Right renal pelvis (tissue), 4 donors: ENCODE measurements around the gene ANTXR1. TPM values are rescaled to one million over a fixed set of nuclear protein-coding genes. Genes with fewer than 3 reads are reported as not detected.
"Not testable (repeated sequence)": the region's sequence is repeated elsewhere in the genome, so short reads cannot be mapped to it uniquely, and the experiment has no call there.

Source experiments
- DNase-seq, 4 donors: peaks; one replicate each; pipeline ENCODE4 v3.0.0-alpha.2; 2013; ENCODE audit warnings: low read depth in 4 of 4, low spot score in 3 of 4, missing footprints in 1 of 4
- polyA plus RNA-seq, 4 donors: library from polyadenylated mRNA; unstranded; fragments of 120-200 nt; gene quantifications; one replicate each; pipeline ENCODE4 v1.2.1, GENCODE V29; 2013; ENCODE audit not compliant: insufficient read length in 4 of 4

ANTXR1 gene
- polyA plus RNA-seq, 4 donors: 81.3 to 100 (median 95.3) TPM

DNA sequence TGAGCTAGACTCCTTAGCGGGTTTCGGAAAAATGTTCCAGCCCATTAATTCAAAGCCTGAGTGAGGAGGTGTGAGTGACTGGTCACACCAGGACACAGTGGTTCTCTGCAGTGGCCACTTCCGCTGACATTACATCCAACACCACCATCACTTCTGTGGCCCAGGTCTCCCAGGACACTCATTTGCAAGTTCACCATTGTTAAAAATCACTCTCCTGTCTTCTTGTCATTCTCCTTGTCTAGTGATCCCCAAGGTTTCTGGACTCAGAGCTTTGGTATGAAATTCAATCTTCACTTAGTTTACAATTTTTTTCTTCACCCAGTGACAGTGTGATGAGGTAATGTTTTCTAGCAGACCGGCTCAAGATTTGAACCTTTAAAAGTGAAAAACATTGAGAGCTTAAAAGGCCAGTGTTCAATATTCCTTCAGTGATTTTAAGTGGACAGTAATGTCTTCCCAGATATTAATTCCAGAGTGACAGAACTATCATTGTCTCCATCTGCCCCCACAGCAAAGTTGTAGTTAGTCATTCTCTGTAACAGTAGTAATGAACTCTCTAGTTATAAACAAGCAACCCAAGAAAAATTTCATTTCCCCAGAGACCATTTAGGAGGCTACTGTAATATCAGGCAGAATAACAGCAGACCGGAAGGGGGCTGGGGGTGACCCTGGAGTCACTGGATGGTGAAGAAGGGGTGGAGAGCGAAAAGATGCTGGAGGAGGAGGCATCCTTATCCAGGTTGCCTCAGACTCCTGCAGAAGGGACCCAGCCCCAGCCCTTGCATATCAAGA is 209.2 kb downstream of the ANTXR1 start:
- DNase-seq: no peak

DNA sequence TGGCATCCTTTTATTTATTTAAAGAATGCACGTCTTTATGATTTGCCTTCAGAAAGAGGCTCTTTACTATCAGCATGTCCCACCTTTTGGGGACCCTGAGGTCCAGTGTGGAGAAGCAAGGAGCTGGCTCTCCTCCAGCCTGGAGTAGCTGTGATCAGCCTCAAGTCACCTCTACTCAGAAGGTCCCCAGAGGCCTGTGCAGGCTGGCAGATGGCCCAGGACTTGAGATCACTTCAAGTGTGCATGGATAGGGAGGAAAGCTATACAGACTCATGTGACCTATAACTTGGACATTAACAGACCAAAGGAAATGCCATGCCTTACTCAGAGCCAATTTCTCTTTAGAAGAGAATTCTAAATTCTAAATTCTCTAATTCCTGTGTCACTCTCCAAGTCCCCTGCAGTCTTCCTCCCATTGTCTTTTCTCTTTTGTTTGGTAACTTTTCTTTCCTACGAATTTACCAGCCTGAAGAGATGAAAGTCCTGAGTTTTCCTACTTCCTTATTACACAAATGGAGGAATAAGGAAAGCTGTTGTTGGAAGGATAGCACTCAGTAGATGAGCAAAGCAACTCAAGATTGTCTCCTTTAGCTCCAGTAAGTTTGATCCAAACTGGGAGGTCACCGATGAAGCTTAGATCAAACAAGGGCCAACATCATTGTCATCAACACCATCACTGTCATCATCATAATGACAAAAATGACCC is 210.1 kb downstream of the ANTXR1 start:
- DNase-seq: no peak

DNA sequence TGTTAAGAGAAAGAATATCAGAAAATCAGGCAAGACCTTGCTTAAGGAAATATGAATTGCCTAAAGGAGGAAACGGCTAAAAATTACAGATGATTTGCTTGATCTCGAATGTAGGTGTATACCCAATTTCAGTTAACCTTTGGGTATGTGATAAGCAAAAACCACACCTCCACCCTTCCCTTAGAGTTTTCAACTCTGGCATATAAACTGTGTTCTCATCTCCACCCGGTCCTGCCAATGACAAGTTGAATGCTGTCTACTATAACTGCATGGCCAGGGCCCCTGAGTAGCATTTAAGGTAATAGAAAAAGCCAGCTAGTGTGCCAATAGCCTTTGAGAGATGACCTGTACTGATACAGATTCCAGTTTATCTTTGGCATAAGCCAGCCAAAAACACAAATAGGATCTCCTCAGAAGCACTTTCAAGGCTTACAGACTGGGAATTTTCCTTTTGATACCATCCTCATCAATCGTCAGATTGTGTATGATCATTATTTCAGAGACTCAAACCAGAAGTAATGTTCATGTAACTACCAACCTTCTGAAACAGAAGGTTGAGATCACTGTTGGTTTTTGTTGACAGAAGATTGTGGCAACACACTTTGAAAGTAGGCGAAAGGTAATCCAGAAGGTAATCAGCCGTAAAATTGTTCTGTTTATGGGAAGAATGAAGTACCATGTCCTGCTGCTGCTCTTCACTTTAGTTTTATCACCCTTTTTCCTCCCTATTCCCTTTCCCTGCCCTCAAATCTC is 211.0 kb downstream of the ANTXR1 start:
- no peak for DNase-seq

GRCh38 chr2:69224512-69224837 is 211.5 kb downstream of the ANTXR1 start:
- no peak for DNase-seq

GRCh38 chr2:69225933-69226332 is 213.0 kb downstream of the ANTXR1 start:
- DNase-seq: no peak

GRCh38 chr2:69226903-69227302 is 213.9 kb downstream of the ANTXR1 start:
- no peak for DNase-seq

DNA sequence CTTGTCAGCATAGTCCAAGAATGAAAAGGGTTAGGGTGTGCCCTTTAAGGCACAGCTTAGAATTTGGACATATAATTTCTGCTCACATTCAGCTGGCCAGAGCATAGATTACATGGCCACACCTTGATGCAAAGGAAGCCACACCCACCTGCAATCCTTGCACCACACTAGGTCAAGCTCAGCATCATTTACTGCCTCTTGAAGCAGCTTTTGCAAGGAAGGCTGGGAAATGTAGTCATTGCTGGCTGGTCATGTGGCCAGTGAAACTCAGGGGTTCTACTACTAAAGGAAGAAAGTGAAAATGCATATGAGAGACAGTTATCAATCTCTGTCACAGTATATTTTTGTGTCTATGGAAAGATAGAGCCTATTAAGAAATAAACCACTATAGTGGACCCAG is 214.7 kb downstream of the ANTXR1 start:
- no peak for DNase-seq

GRCh38 chr2:69230946-69231345 is 218.0 kb downstream of the ANTXR1 start:
- not testable (repeated sequence) for DNase-seq

DNA sequence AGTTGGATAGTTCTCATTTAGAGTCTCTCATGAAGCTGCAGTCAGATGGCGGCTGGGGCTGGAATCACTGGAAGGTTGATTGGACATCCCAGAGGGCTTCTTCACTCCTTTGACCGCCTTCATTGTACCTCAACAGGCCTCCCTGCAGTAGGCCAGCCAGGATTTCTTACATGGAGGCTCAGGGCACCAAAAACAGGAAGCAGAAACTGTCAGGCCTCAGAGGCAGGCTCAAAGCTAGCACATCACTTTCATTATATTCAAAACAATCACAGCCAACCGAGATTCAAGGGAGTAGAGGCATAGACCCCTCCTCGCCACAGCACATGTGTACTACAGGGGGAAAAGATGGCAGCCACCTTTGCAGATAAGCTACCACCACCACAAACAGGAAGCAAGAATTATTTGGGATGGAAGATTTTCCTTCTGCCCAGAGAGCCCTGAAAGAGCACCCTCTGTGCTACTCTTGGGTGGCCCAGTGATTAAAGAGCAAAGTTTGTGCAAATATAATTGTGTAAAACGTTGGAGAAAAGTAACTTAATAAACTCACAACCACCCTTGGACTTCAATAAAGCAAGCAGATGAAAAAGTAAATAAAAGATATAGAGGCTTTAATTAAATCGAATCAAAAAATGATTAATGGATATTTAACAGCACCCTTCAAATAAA is 218.8 kb downstream of the ANTXR1 start:
- no peak for DNase-seq

DNA sequence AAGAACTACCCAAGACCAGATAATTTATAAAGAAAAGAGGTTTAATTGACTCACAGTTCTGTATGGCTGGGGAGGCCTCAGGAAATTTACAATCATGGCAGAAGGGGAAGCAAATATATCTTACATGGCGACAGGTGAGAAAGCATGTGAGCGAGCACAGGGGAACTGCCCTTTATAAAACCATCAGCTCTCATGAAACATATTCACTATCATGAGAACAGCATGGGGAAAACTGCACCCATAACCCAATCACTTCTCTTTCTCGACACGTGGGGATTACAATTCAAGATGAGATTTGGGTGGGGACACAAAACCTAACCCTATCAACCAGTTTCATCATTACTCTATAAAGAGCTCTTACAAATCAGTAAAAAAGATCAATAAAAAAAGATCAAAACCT is 222.9 kb downstream of the ANTXR1 start:
- DNase-seq: not testable (repeated sequence)

GRCh38 chr2:69237070-69237670 is 224.2 kb downstream of the ANTXR1 start:
- no peak for DNase-seq

GRCh38 chr2:69238449-69239031 is 225.6 kb downstream of the ANTXR1 start:
- no peak for DNase-seq

DNA sequence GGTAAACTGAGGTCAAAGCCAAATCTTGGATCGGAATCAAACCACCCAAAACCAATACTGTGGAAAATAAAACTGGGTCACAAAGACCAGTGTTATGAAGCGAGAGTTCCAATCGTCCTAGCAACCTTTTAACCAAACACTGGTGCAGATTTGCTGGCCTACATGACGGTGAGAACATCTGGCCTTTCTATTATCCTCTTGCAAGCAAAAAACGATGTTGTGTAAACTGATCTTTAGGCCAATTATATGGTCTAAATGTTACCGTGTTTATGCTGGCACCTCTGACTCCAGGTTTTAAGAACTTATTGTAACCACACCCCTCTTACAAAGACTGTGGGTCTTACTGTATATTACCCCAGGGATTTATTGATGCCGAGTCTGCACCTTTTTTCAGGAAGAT is 228.1 kb downstream of the ANTXR1 start:
- no peak for DNase-seq

DNA sequence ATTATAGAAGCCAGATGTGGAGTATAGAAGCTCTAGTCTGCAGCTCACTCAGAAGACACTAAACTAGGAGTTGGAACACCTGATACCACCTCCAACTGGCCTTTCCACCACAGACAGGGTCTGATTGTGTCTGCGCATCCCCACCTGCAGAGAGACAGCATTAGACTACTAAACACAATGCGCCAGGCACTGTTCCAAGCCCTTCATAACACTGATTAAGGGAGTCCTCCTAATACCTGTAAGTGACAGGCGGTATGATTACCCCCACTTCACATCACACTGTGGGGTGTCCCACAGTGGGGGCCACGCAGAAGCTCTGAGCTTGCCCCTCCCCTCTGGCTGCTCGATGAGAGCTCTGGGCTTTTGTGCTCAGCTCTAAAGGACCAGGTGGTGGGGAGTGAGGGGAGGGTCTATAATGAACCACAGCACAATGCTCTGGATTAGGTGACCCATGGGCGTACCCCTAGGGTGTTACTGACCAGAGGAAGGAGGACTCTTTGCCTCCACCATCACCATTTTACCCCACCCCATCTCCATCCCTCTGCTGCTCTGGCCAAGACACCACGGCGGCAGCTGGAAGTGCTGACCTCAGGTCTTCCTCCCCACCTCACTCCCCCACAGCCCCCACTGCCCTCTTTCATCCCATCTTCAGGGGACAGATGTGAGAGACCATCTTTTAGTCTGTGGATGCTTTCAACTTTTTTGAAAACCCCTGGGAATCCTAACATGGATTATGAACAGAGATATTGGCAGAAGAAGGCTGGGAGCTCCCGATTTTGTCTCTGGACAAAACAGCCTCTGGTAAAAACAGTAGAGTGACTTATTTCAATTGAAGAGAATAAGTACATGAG is 228.9 kb downstream of the ANTXR1 start:
- no peak for DNase-seq

DNA sequence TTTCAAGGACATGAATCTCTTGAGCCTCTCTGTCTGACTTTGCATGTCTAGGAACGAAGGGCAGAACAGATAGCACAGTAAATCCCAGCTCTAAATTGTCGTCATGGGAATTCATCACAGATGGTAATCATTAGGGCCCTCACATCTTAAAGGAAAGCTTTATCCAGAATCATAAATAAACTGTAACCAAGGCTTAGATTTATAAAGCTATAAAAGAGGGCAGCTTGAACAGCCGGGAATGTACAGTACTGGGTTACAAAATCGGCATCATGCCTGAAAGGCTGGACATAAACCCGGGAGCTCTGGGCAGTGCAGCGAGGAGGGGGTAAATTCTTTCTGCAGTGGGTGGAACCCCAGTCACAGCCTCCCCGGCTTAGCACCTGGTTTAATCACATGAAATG is 229.7 kb downstream of the ANTXR1 start:
- peak; percentile 48 to 73 (median 62) for DNase-seq

GRCh38 chr2:69243652-69244051 is 230.7 kb downstream of the ANTXR1 start:
- no peak for DNase-seq

GRCh38 chr2:69244882-69245281 is 231.9 kb downstream of the ANTXR1 start:
- DNase-seq: no peak

GRCh38 chr2:69247583-69247982 is 234.6 kb downstream of the ANTXR1 start:
- no peak for DNase-seq

DNA sequence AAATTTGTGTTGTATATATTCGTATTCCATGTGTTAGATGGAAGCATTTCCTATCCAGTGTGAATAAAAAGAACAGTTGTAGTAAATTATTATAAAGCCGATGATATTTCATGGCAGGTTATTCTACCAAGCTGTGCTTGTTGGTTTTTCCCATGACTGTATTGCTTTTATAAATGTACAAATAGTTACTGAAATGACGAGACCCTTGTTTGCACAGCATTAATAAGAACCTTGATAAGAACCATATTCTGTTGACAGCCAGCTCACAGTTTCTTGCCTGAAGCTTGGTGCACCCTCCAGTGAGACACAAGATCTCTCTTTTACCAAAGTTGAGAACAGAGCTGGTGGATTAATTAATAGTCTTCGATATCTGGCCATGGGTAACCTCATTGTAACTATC is 235.3 kb downstream of the ANTXR1 start:
- no peak for DNase-seq
